ENCODE results near the gene SCPEP1.

Gene SCPEP1

DNA sequence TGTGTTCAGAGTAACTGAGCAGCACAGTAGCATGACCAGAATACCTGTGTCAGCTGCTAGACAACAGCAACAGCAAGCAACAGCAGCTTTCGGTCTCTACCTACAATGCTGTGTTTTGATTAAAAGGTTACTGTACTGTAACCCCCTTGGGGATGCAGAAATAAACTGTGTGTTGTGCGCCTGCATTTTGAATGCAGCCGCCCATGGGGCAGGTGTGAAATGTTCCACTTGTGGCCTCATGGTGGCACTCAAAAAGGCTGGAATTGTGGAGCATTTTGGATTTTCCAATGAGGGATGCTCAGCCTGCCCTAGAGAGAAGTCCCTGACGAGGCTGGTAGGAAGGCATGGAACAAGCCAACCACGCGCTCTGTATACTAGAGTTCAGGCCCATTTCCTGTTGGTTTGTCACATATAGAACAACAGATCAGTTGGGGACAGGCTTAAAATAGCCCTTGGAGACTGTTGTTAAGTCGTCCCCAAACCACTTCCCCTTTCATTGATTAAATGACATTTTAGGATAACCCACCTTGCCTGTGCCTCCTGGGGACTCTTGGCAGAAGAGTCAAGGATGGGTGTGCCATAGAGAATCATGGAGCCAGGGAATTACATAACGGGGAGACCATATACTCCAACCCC is 27.1 kb downstream of the SCPEP1 start:
- DNase-seq: peak in 1 of 2 experiments; percentile 45

- DNase-seq: no peak
Measured at GRCh38 chr17:57006040-57006439, 28.1 kb downstream of the SCPEP1 start.

DNA sequence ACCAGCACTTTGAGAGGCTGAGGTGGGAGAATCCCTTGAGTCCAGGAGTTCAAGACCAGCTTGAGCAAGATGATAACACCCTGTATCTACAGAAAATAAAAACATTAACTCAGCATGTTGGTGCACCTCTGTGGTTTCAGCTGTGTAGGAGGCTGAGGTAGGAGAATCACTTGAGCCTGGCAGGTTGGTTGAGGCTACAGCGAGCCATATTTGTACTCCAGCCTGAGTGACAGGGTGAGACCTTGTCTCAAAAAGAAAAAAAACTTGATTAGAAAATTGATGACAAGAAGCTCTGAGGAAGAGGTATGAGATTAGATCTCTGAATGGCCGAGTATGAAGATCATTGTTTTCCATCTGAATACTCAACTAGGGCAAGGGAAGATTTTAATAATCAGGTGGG is 31.0 kb downstream of the SCPEP1 start:
- no peak for DNase-seq

DNA sequence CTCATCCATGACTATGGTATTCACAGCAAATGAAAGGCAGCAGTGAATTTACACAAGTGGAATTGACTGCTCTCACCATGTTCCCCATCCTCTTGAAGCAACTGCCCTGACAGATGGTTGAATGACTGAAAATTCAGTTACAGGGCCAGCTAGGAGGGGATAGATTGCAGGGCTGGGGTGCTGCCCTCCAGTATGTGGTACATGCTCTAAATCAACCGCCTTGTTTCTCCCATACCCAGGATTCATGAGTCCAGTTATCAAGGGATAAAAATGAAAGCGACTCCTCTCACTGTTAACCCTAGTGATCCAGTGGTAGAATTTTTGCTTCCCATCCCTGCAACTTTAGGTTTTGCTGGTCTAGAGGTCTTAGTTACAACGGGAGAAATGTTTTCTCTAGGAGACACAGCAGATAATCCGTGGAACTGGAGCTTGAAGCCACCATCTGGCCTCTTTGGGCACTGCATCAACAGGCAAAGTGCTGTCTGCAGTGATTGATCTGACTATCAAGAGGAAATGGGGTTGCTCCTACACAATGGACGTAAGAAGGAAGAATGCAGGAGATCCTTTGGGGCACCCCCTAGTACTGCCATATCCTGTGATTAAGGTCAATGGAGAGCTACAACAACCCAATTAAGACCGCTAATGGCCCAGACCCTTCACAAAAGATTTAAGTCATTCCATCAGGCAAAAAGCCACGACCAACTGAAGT is 32.0 kb downstream of the SCPEP1 start:
- DNase-seq: peak; percentile 10 to 56

DNA sequence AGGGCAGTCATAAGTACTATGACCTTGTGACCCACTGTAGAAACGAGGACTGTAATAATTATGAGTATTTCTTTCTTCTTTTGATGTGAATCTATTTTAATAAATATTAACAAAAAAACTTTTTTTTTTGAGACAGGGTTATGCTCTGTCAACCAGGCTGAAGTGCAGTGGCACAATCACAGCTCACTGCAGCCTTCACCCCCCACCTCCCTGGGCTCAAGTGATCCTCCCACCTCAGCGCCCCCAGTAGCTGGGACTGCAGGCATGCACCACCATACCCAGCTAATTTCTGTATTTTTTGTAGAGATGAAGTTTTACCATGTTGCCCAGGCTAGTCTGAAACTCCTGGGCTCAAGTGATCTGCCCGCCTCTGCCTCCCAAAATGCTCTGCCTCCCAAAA is 32.6 kb downstream of the SCPEP1 start:
- no peak for DNase-seq

- no peak for DNase-seq
Measured at GRCh38 chr17:57011491-57012015, 33.6 kb downstream of the SCPEP1 start.

DNA sequence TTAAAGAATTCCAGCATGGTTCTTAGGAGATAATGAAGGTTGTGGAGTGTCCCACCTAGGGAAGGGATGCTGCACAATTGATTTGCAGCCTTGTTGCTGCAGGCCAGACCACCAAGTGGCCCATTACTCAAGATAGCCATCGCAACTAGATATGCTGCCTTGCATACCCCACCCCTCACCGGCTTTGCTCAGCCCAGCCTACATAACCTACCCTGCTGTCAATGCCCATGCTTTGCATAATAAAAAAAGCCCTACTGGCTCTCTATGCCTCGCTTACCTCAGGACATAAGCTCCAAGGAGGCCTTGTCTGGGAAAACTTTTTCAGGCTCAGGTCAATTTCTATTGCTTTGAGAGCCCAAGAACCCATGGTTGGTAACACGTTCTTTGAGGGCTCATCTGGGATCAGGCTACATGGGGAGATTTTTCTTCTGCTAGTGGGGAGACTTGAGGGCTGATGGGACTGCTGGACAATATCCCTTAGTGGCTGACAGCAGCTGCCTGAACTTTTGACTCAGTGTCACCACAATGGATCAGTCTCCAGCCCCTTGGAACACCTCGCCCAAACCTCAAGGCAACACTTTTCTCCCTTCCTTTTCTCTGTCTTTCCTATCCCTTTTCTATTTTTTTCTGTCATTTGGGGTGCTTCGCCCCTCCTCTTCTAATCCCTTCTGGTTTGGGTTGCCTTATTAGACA is 38.3 kb downstream of the SCPEP1 start:
- peak in 1 of 2 experiments; percentile 25 for DNase-seq

GRCh38 chr17:57016764-57017116 is 38.8 kb downstream of the SCPEP1 start:
- DNase-seq: no peak

GRCh38 chr17:57017625-57018024 is 39.7 kb downstream of the SCPEP1 start:
- DNase-seq: no peak

DNA sequence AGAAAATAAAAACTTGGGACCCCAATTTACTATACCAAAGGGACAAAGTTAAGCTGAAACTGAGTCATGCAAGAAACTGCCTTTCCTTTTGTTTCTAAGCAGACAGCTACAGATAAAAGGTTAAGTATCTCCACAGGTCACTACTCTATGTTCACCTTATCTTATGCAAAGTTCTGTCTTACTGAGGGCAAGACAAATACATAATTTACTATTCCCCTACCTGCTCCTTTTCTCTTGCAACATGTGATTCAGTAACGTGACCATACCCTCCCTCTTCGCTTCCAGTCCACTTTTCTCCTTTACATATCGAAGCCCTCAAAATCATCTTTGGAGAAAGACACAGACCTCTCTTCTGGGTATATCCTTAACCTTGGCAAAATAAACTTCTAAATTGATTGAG is 42.3 kb downstream of the SCPEP1 start:
- DNase-seq: no peak

GRCh38 chr17:57021226-57021940 is 43.5 kb downstream of the SCPEP1 start:
- no peak for DNase-seq

GRCh38 chr17:57025876-57026275 is 47.9 kb downstream of the SCPEP1 start:
- no peak for DNase-seq

DNA sequence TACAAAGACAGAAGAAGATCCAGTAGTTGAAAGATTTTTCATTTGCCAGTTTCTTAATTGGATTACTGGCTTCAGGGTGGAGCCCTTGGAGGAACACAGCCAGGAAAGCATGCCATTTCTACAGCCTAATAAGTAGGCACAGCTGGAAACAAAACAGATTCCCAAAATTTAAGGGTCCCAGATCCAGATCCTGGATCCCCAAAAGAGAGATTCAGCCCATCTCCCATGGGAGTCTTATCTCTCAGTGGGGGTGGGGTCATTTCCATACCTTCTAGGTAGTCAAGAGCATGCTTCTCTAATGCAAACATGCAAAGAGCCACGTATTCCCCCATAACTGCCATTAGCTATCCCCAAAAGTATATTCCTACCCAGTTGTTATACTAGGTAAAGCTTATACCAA is 49.9 kb downstream of the SCPEP1 start:
- no peak for DNase-seq

- no peak for DNase-seq
Measured at GRCh38 chr17:57032343-57032742, 54.4 kb downstream of the SCPEP1 start.

DNA sequence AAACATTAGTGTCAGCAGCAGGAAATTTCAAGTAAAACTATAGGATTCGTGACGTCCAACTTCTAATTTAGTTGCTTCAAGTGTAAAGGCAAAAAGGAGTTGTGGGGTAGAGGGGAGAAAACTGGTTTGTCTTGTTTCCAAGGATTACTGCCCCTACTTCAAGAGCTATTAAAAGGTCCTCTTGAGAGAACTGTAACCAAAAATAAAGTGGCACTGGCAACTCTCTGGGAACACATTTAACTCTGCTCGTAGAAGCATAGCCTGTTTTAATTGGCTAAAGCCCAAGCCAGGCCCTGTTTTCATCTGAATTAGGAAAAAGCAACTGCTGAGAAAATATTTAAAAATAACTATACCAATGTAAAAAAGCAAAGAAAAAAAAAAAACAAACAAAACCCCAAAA is 55.4 kb downstream of the SCPEP1 start:
- no peak for DNase-seq

- no peak for DNase-seq
Measured at GRCh38 chr17:57034807-57035754, 57.1 kb downstream of the SCPEP1 start.

GRCh38 chr17:57035971-57036481 is 58.1 kb downstream of the SCPEP1 start:
- no peak for DNase-seq

DNA sequence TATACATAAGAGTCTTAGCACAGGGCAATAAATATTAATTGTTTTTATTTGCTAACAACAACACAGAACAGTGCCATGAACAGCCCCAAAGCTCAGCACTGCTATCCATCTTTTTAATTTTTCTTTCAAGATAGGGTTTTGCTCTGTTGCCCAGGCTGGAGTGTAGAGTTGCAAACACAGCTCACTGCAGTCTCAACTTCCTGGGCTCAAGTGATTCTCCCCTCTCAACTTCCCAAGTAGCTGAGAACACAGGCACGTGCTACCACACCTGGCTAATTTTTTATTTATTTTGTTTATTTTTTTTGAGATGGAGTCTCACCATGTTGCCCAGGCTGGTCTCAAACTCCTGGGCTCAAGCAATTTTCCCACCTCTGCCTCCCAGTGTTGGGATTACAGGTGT is 59.5 kb downstream of the SCPEP1 start:
- DNase-seq: no peak

- DNase-seq: no peak
Measured at GRCh38 chr17:57038486-57038885, 60.6 kb downstream of the SCPEP1 start.

DNA sequence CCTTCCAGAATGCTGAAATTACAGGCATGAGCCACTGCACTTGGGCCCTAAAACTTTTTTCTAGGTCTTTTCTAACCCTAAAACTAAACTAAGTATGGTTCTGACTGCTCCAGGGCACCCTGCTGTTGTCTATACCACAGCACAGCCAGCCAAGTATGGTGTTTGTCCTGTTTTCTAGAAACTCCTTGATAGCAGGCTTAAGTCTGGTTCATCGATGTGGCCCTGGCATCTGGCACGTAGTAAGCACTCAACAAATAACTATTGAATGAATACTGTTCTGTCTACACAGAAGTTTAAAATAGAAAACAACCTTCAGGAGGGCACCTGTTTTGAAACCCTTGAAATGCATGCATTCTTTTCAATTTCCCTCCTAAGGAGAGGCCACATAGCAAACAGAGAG is 62.6 kb downstream of the SCPEP1 start:
- no peak for DNase-seq

DNA sequence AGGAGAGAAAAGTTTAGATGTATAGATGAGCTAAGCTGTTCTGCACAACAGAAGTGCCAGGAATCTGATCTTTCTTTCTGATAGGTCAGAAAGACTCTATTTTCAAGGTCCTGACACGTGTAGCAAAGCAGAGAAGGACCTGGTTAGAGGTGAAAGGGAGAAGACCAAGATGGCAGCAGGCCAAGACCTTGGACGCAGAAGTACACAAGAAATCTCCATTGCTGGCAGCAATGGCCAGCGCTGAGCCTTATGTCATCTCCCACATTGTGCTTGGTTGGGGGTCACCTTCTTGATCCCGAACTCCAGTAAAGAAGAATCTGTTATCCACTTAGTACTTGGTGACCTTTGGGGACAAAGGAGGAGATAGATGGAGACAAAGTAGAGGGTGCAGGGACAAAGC is 65.3 kb downstream of the SCPEP1 start:
- DNase-seq: no peak

All from NCI-H526 (cell line).